ENCODE data around the gene RTN4R.
"Not testable (repeated sequence)": the region's sequence is repeated elsewhere in the genome, so short reads cannot be mapped to it uniquely, and the experiment has no call there.

RTN4R gene

GRCh38 chr22:20285473-20286311 is 17.6 kb upstream of the RTN4R start:
- DNase-seq: peak; percentile 64

GRCh38 chr22:20284471-20285086 is 16.5 kb upstream of the RTN4R start:
- DNase-seq: no peak

- DNase-seq: no peak
These were observed 15.6 kb upstream of the RTN4R start for GRCh38 chr22:20283674-20284066.

DNA sequence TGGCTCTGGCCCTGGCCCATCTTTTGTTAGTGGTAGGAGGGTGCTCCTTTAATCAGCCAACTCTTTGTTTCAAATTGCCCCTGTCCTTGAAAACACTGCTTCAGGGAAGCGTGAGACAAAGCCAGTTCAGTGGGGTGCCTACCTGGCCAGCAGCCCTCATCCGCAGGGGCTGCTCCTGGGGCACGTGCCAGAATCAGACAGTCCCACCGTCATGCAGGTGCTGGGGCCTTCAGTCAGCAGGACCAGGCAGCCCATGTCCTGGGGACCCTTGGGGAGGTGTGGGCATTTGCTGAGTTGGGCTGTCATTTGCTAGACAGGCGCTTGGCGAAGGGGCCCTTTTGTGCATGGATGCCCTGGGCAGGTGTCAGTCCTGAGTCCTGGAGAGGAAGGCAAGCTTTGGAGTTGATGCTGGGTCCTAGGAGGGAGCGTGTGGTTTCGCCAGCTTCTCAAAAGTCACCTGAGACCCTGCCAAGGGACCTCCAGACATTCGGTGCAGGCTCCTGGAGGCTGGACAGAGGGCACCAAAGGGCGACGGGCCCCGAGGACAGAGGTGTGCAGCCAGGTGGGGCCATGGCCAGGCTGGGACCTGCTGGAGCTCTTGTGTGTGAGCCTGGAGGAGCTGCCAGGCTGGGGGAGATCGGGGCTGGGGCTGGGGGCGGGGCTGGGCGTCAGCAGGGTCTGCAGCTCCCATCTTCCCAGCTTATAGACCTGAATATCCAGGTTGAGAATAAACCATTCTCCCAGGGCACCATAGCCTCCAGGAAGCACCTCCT is 15.0 kb upstream of the RTN4R start:
- DNase-seq: no peak

- no peak for DNase-seq
These were observed 13.8 kb upstream of the RTN4R start for GRCh38 chr22:20281891-20282290.

DNA sequence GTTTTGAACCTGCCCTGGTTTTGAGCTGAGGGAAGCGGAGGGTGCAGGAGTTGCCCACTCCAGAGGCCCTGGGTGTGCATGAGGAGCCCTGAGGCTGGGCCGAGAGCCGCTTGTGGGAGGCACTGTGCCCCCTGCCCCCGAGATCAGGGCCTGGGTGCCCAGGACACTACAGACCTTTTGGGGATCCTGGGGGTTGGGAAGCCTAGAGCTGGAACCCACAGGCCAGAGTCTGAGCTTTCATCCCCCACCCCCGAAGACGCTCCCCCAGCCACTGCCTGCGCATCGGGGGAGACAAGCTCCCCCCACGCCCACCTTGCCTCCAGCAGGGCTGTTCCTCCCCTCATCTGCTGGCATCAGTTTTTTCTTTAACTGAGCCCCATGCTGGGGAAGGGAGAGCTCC is 13.4 kb upstream of the RTN4R start:
- DNase-seq: not testable (repeated sequence)

DNA sequence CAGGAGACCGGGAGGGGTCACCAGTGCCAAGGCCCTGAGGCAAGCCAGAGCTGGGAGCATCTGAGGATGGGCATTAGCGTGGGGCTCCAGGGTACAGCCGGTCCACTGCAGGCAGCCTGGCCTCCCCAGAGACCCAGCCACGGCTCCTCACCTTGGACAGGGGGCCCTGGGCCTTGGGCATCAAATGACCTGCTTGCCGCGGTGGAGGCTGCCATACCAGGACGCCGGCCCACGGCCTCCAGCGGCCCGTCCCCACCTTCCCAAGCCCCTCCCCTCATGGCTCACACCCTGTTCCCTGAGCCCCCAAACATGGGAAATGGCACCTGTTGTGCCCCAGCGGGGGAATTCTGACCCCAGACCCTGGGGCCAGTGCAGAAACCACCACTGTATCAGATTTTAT is 12.7 kb upstream of the RTN4R start:
- no peak for DNase-seq

GRCh38 chr22:20280163-20280562 is 12.0 kb upstream of the RTN4R start:
- peak; percentile 12 for DNase-seq

GRCh38 chr22:20279662-20280134 is 11.6 kb upstream of the RTN4R start:
- DNase-seq: no peak

- not testable (repeated sequence) for DNase-seq
These were observed 10.8 kb upstream of the RTN4R start for GRCh38 chr22:20278726-20279490.

DNA sequence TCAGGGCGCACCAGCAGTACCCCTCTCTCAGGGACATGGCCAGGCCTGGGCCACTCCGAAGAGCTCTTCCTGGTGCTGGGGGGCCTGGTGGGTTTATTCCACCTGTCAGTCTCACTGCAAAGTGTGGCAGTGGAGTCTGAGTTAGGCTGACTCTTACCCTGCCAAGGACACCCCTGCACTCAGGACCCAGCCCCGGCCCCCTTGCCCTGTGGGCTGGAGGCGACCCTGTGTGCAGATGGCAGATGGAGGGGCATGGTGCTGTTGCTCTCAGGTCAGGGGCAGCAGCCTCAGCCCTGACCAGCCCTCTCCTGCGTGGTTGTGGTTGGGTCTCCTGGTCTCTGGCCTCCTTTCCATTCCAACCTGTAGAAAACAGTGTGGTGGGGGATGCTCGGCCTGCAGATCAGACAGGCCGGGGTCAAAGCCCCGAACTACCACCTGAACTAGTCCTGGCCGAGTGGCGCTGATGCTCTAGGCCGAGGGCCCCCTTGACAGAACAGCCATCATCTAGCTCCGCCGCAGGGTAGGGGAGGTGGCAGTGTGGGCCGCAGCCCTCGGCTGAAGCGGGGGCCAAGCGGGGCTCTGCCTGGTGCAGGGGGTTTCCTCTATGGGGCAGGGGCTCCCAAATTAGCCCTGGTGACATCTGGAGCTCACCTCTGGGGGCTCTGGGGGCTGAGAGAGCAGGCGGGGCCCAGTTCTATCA is 10.0 kb upstream of the RTN4R start:
- DNase-seq: not testable (repeated sequence)

- no peak for DNase-seq
These were observed 8.3 kb upstream of the RTN4R start for GRCh38 chr22:20276468-20276867.

DNA sequence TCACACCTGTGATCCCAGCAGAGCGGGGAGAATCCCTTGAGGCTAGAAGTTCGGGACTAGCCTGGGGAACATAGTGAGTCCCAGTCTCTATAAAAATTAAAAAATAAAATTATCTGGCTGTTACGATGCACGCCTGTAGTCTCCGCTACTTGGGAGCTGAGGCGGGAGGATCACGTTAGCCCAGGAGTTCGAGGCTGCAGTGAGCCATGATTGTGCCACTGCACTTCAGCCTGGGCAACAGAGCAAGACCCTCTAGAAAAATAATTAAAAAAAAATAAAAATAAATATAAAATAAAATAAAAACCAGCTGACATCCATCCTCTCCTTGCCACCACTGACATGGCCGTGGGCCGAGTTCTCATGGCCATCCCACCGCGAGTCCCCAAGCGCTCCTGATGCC is 7.7 kb upstream of the RTN4R start:
- no peak for DNase-seq

- not testable (repeated sequence) for DNase-seq
These were observed 7.2 kb upstream of the RTN4R start for GRCh38 chr22:20275325-20275724.

GRCh38 chr22:20274374-20274773 is 6.3 kb upstream of the RTN4R start:
- DNase-seq: not testable (repeated sequence)

GRCh38 chr22:20273758-20274181 is 5.7 kb upstream of the RTN4R start:
- DNase-seq: no peak

DNA sequence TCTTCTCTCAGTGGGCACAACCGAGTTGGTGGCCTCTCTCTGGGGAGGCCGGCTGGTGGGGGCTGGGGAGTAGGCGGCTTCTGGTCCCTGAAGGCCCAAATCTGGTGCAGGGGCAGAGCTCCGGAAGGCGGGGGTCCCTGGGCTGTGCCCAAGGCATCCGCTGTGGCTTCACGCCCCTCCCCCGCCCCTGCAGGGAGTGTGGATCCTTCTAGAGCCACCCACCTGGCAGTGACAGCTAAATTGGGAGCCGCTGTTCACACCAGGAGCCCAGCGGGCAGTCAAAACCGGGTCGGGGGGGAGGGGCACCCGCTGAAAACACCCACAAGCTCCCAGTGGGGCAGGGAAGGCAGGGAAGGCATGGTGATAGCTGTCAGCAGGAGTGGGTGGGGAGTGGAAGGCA is 4.6 kb upstream of the RTN4R start:
- DNase-seq: no peak

GRCh38 chr22:20272174-20272573 is 4.1 kb upstream of the RTN4R start:
- DNase-seq: no peak

DNA sequence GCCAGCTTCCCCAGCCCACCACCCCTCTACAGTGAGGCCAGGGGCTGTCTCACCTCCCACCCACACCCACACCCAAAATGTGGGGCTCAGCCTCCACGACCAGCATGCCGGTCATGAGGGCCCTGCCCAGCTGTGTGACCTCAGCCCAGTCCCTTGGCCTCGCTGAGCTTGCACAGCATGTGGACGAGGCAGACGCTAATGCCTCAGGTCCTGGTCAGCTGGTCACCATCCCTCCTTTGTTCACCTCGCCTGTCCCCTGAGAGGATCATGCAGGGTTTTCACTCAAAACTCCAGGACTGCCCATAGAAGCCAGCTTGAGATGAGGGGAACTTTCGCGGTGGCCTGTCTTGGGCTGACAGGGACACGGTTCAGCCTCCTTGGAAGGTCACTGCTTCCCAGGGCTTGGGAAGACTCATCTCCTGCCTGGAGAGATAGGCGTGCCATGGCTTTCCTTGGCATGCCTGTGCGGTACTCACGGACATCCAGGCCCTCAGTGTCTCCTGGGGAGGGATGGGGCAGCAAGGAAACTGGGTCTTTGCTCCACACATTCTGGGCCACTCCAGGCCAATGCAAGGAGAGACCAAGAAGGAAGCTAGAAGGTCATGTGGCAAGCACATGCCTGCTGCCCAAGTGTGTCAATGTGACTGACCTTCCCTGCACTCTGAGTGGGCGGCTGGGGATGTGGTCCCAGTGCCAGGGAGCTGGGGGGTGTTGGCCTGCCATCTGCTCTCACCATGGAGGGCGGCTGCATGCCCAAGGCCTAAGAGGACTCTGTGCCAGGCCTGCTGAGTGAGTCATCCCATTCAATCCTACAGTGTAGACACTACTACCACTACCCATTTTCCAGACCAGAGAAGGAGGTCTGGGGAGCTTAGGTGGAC is 3.2 kb upstream of the RTN4R start:
- no peak for DNase-seq

- DNase-seq: not testable (repeated sequence)
These were observed 2.3 kb upstream of the RTN4R start for GRCh38 chr22:20270190-20271113.
